IMR-90 (cell line): ENCODE results near the gene HSD17B3. TPM values are rescaled to one million over a fixed set of nuclear protein-coding genes. Genes with fewer than 3 reads are reported as not detected.
A peak's percentile ranks its signal among the peaks of the same experiment; 100 is the strongest.

Experiments
- ATAC-seq: fragments of 200-7000 bp; cut with Tn5 transposase; 2 replicates; pipeline ENCODE4 v1.9.1; 2020; ENCODE audit warnings: low read depth, mild to moderate bottlenecking, moderate library complexity
- BruUV-seq: library from RNA; stranded (reverse); fragments of 400-500 nt; replicated peaks from 2 replicates; lab custom pipeline; 2021; lab: Mats Ljungman, UMichigan
- CTCF ChIA-PET: fragments of 300-600 bp; formaldehyde crosslinking; extraction: SDS; loops from one replicate; lab custom pipeline; 2021; ENCODE audit warnings: antibody characterized with exemption; lab: Yijun Ruan, JAX
- POLR2A ChIA-PET: fragments of 300-600 bp; sonication (Branson Sonifier 250); formaldehyde crosslinking; loops from one replicate; lab custom pipeline; 2022; ENCODE audit warnings: antibody characterized with exemption; ENCODE audit not compliant: unreplicated experiment; lab: Charles Lee
- DNase-seq: peaks from one replicate; pipeline ENCODE4 v3.0.0; 2013
- H2AFZ ChIP-seq: replicated peaks from 2 replicates; pipeline ENCODE3; 2013; ENCODE audit warnings: low read length, mild to moderate bottlenecking; ENCODE audit not compliant: poor library complexity
- H2AK5ac ChIP-seq: 2 replicates; pipeline ENCODE4 v1.6.1; 2013; ENCODE audit warnings: low read depth, low read length, inconsistent platforms
- H2AK9ac ChIP-seq: replicated peaks from 2 replicates; pipeline ENCODE3; 2013; ENCODE audit warnings: mild to moderate bottlenecking, low read depth, low read length, moderate library complexity; ENCODE audit not compliant: poor library complexity
- H2BK120ac ChIP-seq: 2 replicates; pipeline ENCODE4 v1.6.1; 2013; ENCODE audit warnings: low read depth, low read length, inconsistent platforms
- H2BK15ac ChIP-seq: 3 replicates; pipeline ENCODE4 v1.6.1; 2013; ENCODE audit warnings: low read depth, low read length, inconsistent platforms
- H2BK20ac ChIP-seq: 2 replicates; pipeline ENCODE4 v1.6.1; 2013; ENCODE audit warnings: low read depth, mild to moderate bottlenecking, inconsistent platforms, low read length, moderate library complexity
- H2BK5ac ChIP-seq: 2 replicates; pipeline ENCODE4 v1.6.1; 2013; ENCODE audit warnings: mild to moderate bottlenecking, low read depth, low read length, inconsistent platforms; ENCODE audit not compliant: poor library complexity, severe bottlenecking
- H3K14ac ChIP-seq: replicated peaks from 2 replicates; pipeline ENCODE4 v1.6.1; 2013; ENCODE audit warnings: low read depth, low read length, inconsistent platforms
- H3K18ac ChIP-seq: 2 replicates; pipeline ENCODE4 v1.6.1; 2013; ENCODE audit warnings: low read depth, low read length, control low read depth
- H3K23ac ChIP-seq: 2 replicates; pipeline ENCODE4 v1.6.1; 2013; ENCODE audit warnings: low read depth, low read length, inconsistent platforms
- H3K27ac ChIP-seq: 2 replicates; pipeline ENCODE4 v1.5.1; 2013; ENCODE audit warnings: mild to moderate bottlenecking, control low read depth, low read length; ENCODE audit not compliant: insufficient read depth
- H3K27me3 ChIP-seq: 2 replicates; pipeline ENCODE4 v1.6.1; 2013; ENCODE audit warnings: low read length; ENCODE audit not compliant: control insufficient read depth, insufficient read depth
- H3K36me3 ChIP-seq: 2 replicates; pipeline ENCODE4 v1.6.1; 2013; ENCODE audit warnings: low read length, mixed read lengths; ENCODE audit not compliant: control insufficient read depth, insufficient read depth
- H3K4ac ChIP-seq: 2 replicates; pipeline ENCODE4 v1.6.1; 2013; ENCODE audit warnings: low read depth, low read length, inconsistent platforms
- H3K4me1 ChIP-seq: 2 replicates; pipeline ENCODE4 v1.6.1; 2013; ENCODE audit warnings: low read length, mixed read lengths; ENCODE audit not compliant: control insufficient read depth, insufficient read depth
- H3K4me2 ChIP-seq: 2 replicates; pipeline ENCODE4 v1.6.1; 2013; ENCODE audit warnings: low read depth, mild to moderate bottlenecking, control low read depth, low read length, moderate library complexity
- H3K4me3 ChIP-seq: 2 replicates; pipeline ENCODE4 v1.5.1; 2013; ENCODE audit warnings: low read depth, mild to moderate bottlenecking, control low read depth, low read length, moderate library complexity; ENCODE audit not compliant: insufficient read depth
- H3K56ac ChIP-seq: 2 replicates; pipeline ENCODE4 v1.6.1; 2013; ENCODE audit warnings: low read length, inconsistent platforms; ENCODE audit not compliant: insufficient read depth; ENCODE audit errors: extremely low read depth
- H3K79me1 ChIP-seq, 2 experiments: 2 replicates each; pipeline ENCODE4 v1.6.1; 2013; ENCODE audit warnings: low read length in 2 of 2, inconsistent platforms in 1 of 2, low read depth in 1 of 2
- H3K9ac ChIP-seq: 2 replicates; pipeline ENCODE4 v1.6.1; 2013; ENCODE audit warnings: low read depth, low read length, control low read depth
- H3K9me1 ChIP-seq: 2 replicates; pipeline ENCODE4 v1.6.1; 2013; ENCODE audit warnings: low read length, inconsistent platforms; ENCODE audit not compliant: insufficient read depth
- H3K9me3 ChIP-seq: 2 replicates; pipeline ENCODE4 v1.6.1; 2013; ENCODE audit warnings: low read length; ENCODE audit not compliant: control insufficient read depth, insufficient read depth
- H4K20me1 ChIP-seq: 2 replicates; pipeline ENCODE4 v1.6.1; 2013; ENCODE audit warnings: low read length, inconsistent platforms; ENCODE audit not compliant: insufficient read depth
- H4K5ac ChIP-seq: 2 replicates; pipeline ENCODE4 v1.6.1; 2013; ENCODE audit warnings: mild to moderate bottlenecking, low read depth, low read length, control low read depth
- H4K8ac ChIP-seq, 2 experiments: 2 replicates each; pipeline ENCODE4 v1.6.1; 2013; ENCODE audit warnings: low read depth in 2 of 2, low read length in 2 of 2, control low read depth in 1 of 2, inconsistent platforms in 1 of 2
- H4K91ac ChIP-seq: 2 replicates; pipeline ENCODE4 v1.6.1; 2013; ENCODE audit warnings: low read depth, low read length, inconsistent platforms; ENCODE audit not compliant: insufficient read depth
- CEBPB ChIP-seq: IDR thresholded peaks from 2 replicates; pipeline ENCODE4 v1.6.1; 2012; ENCODE audit warnings: low read depth, low read length, improper control_type of control experiment
- MAZ ChIP-seq: IDR thresholded peaks from 2 replicates; pipeline ENCODE4 v1.6.1; 2012; ENCODE audit warnings: low read depth, mild to moderate bottlenecking, low read length, improper control_type of control experiment, moderate library complexity, borderline replicate concordance
- RCOR1 ChIP-seq: IDR thresholded peaks from 2 replicates; pipeline ENCODE4 v1.6.1; 2012; ENCODE audit warnings: mild to moderate bottlenecking, low read length, improper control_type of control experiment; ENCODE audit not compliant: insufficient replicate concordance
- RFX5 ChIP-seq: IDR thresholded peaks from 2 replicates; pipeline ENCODE4 v1.8.0; 2012; ENCODE audit warnings: low read depth, mild to moderate bottlenecking, low read length, moderate library complexity
- USF2 ChIP-seq: fragments of 150-350 bp; IDR thresholded peaks from 2 replicates; pipeline ENCODE4 v1.6.1; 2017; ENCODE audit warnings: mild to moderate bottlenecking, antibody characterized with exemption, low read length, low read depth
- WGBS, 2 experiments: methylation state at CpG; one replicate each; pipeline versions ENCODE4 v1.1.5 to v1.1.7; 2013; ENCODE audit warnings: missing lambda C conversion rate in 2 of 2; ENCODE audit not compliant: insufficient read length in 1 of 2; ENCODE audit errors: extremely low coverage in 2 of 2; 5-methylcytosine and 5-hydroxymethylcytosine counted together
- dilution Hi-C: fragments of 300-500 bp; cut with HindIII; formaldehyde crosslinking; loops from one replicate; pipeline ENCODE4 v1.14.3; 2018; ENCODE audit warnings: low sequenced_read_pairs; ENCODE audit not compliant: unreplicated experiment
- in situ Hi-C: fragments of 300-500 bp; cut with MboI; formaldehyde crosslinking; loops from 3 replicates; pipeline ENCODE4 v1.14.3; 2019; ENCODE audit warnings: low sequenced_read_pairs, inconsistent platforms, mixed read lengths
- intact Hi-C: fragments of 100-400 bp; cut with micrococcal nuclease; formaldehyde crosslinking; loops from 2 replicates; pipeline ENCODE4 v1.10.0; 2022
- polyA plus RNA-seq, 3 experiments: library from polyadenylated mRNA; depleted of rRNA; stranded (reverse); fragments of >200 nt; gene quantifications; 2 replicates each; pipeline ENCODE4 v1.2.3, GENCODE V29; 2012; ENCODE audit warnings: low replicate concordance in 1 of 3
- total RNA-seq: library from RNA; depleted of rRNA; stranded (reverse); fragments of >200 nt; gene quantifications from 2 replicates; pipeline ENCODE4 v1.2.3, GENCODE V29; 2012

HSD17B3 gene
- total and polyA plus RNA-seq, 2 of the 4 experiments (the other 2 are of a cell fraction) = 0.18 TPM; not detected in 1

- Histone ChIP-seq H3K4me1 (no peaks in the 10 kb centered on the region), H3K14ac (no peak overlapping the region), H2AK5ac (no peak overlapping the region), H2BK120ac (no peak overlapping the region), H3K9me3 (no peaks in the 10 kb centered on the region), H2AK9ac (no peak overlapping the region), H4K91ac (no peak overlapping the region), H3K4me3 (no peak overlapping the region), H3K56ac (no peak overlapping the region), H3K4me2 (no peak overlapping the region), H4K5ac (no peak overlapping the region), H3K4ac (no peak overlapping the region), H2BK20ac (no peak overlapping the region), H4K20me1 (no peaks in the 10 kb centered on the region), H2BK15ac (no peak overlapping the region), H3K27me3 (peaks cover 2% of the 10 kb centered on the region; the same call in 1 of the 2 replicates), H2BK5ac (no peak overlapping the region), H3K27ac (no peak overlapping the region), H3K36me3 (no peaks in the 10 kb centered on the region), H3K9ac (no peak overlapping the region), H3K18ac (no peak overlapping the region), H3K23ac (no peak overlapping the region), H4K8ac (no peak overlapping the region), H2AFZ (peak overlapping the region; percentile 49), H3K9me1 (no peaks in the 10 kb centered on the region; the same call in 1 of the 2 replicates), H3K79me1 (no peaks in the 10 kb centered on the region)
- CTCF ChIA-PET = no interaction called here
- TF ChIP-seq MAZ (no peak), RCOR1 (no peak), CEBPB (no peak), USF2 (no peak), RFX5 (no peak)
- intact Hi-C loops (no loop called here), in situ Hi-C loops (no loop called here), dilution Hi-C loops (no loop called here)
- DNase-seq = peak; percentile 11
- POLR2A ChIA-PET = no interaction called here
- no TSS peak for BruUV-seq
- WGBS, 2 experiments = 64% methylated on average over 5 of the region's 9 CpGs; no CpG with 5 or more reads in 1 of the 2 experiments
- no peak for ATAC-seq
These were observed 45.2 kb downstream of the HSD17B3 start for GRCh38 chr9:96256800-96257199.
